Tibial nerve (tissue), 4 donors: ENCODE results near the gene TSPAN17. TPM values are rescaled to one million over a fixed set of nuclear protein-coding genes. Genes with fewer than 3 reads are reported as not detected.
"Not testable (repeated sequence)": the region's sequence is repeated elsewhere in the genome, so short reads cannot be mapped to it uniquely, and the experiment has no call there.

Source experiments
- DNase-seq, 2 donors: peaks; one replicate each; pipeline ENCODE4 v3.0.0-alpha.2; 2019; ENCODE audit warnings: low spot score in 2 of 2
- H3K27ac ChIP-seq, 4 donors: fragments of 200-600 bp; sonication (generic) in 3 of 4; one replicate each; pipeline ENCODE4 v1.5.1; 2017 to 2019; ENCODE audit warnings: mild to moderate bottlenecking in 1 of 4
- H3K27me3 ChIP-seq, 2 donors: fragments of 200-600 bp; sonication (generic) in 1 of 2; one replicate each; pipeline versions ENCODE4 v1.5.1 to v1.6.0; 2017 to 2019
- H3K36me3 ChIP-seq, 3 donors: fragments of 200-600 bp; sonication (generic); one replicate each; pipeline ENCODE4 v1.5.1; 2018 to 2019
- H3K4me1 ChIP-seq, 4 donors: fragments of 200-600 bp; sonication (generic) in 3 of 4; one replicate each; pipeline ENCODE4 v1.5.1; 2017 to 2019
- H3K4me3 ChIP-seq, 4 donors: fragments of 200-600 bp; sonication (generic) in 3 of 4; one replicate each; pipeline ENCODE4 v1.5.1; 2017 to 2019; ENCODE audit warnings: mild to moderate bottlenecking in 1 of 4, moderate library complexity in 1 of 4
- H3K9me3 ChIP-seq, 4 donors: fragments of 200-600 bp; sonication (generic) in 3 of 4; one replicate each; pipeline ENCODE4 v1.5.1; 2017 to 2019
- EP300 ChIP-seq, 2 donors: sonication (generic); formaldehyde crosslinking; IDR thresholded peaks; one replicate each; pipeline ENCODE4 v1.6.1; 2017; ENCODE audit warnings: antibody characterized with exemption in 2 of 2, mild to moderate bottlenecking in 1 of 2
- POLR2A ChIP-seq, 2 donors: fragments of 450-650 bp; IDR thresholded peaks; one replicate each; pipeline ENCODE4 v1.6.1; 2017; ENCODE audit warnings: antibody characterized with exemption in 2 of 2, mild to moderate bottlenecking in 2 of 2, moderate library complexity in 2 of 2
- WGBS, 2 donors: methylation state at CpG; one replicate each; pipeline ENCODE4 v1.1.5; 2018; 5-methylcytosine and 5-hydroxymethylcytosine counted together
- total RNA-seq, 4 donors: library from RNA; depleted of rRNA; stranded (reverse); fragments of >200 nt; gene quantifications; one replicate each; pipeline ENCODE4 v1.1.0, GENCODE V29; 2016
- TF ChIP-seq, protein P1 (sequence below), 5 experiments: fragments of 200-600 bp in 3 of 5; fragments of 450-650 bp in 2 of 5; sonication (generic) in 3 of 5; IDR thresholded peaks; one replicate each; pipeline ENCODE4 v1.5.1; 2016 to 2019; ENCODE audit warnings: antibody characterized with exemption in 5 of 5, mild to moderate bottlenecking in 3 of 5, moderate library complexity in 2 of 5

TSPAN17 gene, protein sequence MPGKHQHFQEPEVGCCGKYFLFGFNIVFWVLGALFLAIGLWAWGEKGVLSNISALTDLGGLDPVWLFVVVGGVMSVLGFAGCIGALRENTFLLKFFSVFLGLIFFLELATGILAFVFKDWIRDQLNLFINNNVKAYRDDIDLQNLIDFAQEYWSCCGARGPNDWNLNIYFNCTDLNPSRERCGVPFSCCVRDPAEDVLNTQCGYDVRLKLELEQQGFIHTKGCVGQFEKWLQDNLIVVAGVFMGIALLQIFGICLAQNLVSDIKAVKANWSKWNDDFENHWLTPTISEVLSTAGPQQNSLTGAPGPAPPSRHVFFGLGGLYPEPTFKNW
- total RNA-seq: 10 to 100 TPM; 11.0 to 25.8 (median 14.3) TPM

DNA sequence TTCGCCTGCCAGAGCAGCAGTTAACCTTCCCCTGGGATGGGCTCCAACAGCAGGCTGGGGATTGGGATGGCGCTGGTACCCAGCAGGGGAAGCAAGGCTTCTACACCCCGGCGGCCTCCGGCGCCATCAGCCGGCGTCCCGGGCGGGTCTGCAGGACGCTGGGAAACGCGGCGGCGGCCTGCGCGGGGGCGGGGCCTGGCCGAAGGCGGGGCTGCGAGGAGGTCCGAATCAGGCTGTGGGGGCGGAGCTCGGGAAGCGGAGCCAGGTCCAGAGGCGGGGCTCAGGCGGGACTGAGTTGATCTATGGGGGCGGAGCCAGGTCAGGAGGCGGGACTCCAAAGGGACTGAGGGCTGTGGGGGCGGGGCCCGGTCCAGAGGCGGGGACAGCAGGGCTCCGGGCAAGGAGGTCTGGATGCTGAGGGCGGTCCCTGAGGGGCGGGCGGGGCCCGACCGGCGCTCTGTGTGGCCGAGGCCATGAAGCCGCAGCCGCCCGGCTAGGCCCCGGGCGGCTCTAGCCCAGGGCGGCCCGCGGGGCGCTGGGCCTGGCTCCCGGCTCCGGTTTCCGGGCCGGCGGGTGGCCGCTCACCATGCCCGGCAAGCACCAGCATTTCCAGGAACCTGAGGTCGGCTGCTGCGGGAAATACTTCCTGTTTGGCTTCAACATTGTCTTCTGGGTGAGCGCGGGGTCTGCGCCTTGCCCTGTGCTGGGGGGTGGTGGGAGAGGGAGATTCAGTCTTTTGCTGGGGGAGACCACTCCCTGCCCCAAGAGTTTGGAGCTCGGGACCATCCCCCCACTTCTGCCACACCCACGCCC, at the start of gene TSPAN17:
Gene TSPAN17 (plus strand): TSS at position 455 of the 813 bp plus-strand sequence. CDS start 132 bp downstream, at position 587.
- Histone ChIP-seq H3K4me1 (peaks cover 0 to 46% (median 15%) of the 10 kb centered on the region in 4 donors), H3K9me3 (no peaks in the 10 kb centered on the region), H3K4me3 (peak within 1 kb of the TSS; percentile 69 to 87 (median 70)), H3K27ac (peak within 1 kb of the TSS; percentile 54 to 89 (median 82)), H3K36me3 (no peaks in the 10 kb centered on the region), H3K27me3 (no peaks in the 10 kb centered on the region)
- peak; percentile 100 for DNase-seq
- TF ChIP-seq, protein P1, sequence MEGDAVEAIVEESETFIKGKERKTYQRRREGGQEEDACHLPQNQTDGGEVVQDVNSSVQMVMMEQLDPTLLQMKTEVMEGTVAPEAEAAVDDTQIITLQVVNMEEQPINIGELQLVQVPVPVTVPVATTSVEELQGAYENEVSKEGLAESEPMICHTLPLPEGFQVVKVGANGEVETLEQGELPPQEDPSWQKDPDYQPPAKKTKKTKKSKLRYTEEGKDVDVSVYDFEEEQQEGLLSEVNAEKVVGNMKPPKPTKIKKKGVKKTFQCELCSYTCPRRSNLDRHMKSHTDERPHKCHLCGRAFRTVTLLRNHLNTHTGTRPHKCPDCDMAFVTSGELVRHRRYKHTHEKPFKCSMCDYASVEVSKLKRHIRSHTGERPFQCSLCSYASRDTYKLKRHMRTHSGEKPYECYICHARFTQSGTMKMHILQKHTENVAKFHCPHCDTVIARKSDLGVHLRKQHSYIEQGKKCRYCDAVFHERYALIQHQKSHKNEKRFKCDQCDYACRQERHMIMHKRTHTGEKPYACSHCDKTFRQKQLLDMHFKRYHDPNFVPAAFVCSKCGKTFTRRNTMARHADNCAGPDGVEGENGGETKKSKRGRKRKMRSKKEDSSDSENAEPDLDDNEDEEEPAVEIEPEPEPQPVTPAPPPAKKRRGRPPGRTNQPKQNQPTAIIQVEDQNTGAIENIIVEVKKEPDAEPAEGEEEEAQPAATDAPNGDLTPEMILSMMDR (IDR thresholded peaks at IDR 0.05): peak in 3 of 5 experiments; percentile 26 to 55 (median 52)
- TF ChIP-seq POLR2A (IDR thresholded peaks at IDR 0.05): peak; percentile 55 to 61
- TF ChIP-seq EP300 (IDR thresholded peaks at IDR 0.05): peak in 1 of 2 donors; percentile 20
- WGBS, 2 donors: 0% methylated on average over 7 to 35 of the region's 63 CpGs

DNA sequence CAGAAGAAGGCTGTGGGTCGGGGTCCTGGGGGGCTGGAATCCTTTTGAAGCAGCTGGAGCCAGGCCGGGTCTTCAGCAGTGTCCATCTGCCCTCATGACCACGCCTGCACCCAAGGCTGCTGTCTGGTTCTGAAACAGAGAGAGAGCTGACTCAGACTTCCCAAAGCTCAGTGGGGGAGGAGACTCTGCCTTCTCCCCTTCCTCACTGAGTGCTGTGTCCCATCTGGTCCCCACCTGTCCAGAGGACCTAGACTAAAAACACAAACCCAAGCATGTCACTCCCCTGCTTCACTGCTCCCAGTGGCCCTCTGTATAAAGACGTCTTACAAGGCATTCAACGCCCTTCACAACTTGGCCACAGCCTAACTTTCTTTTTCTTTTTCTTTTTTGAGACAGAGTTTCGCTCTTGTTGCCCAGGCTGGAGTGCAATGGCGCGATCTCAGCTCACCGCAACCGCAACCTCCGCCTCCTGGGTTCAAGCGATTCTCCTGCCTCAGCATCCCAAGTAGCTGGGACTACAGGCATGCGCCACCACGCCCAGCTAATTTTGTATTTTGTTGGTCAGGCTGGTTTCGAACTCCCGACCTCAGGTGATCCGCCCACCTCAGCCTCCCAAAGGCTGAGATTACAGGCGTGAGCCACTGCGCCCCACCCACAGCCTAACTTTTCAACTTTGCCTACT, 47.4 kb upstream of the TSPAN17 start:
- Histone ChIP-seq H3K4me1 (peaks cover 0 to 10% (median 1%) of the 10 kb centered on the region in 4 donors), H3K27me3 (peaks cover 0 to 32% of the 10 kb centered on the region in 2 donors)
- not testable (repeated sequence) for DNase-seq, H3K27ac ChIP-seq, H3K4me3 ChIP-seq, H3K9me3 ChIP-seq, H3K36me3 ChIP-seq
- WGBS, 2 donors: 92 to 93% methylated on average over 18 to 19 of the region's 19 CpGs

DNA sequence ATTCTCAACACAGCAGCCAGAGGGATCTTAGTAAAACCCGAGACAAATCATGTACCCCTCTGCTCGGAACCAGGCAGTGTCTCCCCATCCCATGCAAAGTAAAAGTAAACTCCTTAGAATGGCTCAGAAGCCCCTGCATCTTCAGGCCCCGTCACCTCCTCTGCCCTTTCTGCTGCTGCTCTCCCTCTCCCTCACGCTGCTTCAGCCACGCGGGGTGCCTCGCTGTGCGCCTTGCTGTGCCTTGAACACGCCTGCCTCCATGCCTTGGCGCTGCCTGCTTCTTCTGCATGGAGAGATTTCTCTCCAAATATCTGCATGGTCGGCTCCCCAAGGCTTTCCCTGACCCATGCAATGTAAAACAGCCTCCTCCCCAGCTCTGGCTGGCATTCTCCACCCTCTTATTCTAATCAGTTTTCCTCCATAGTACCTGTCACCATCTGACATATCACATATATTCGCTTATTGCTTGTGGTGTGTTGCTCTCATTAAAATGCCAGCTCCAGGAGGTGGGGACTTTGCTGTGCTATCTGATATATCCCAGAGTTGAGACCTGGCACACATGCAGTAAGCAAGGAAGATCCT, 45.3 kb upstream of the TSPAN17 start:
- no peak for DNase-seq
- H3K27me3 ChIP-seq: peaks cover 0 to 18% of the 10 kb centered on the region in 2 donors
- H3K9me3 ChIP-seq: no peaks in the 10 kb centered on the region
- TF ChIP-seq EP300 (IDR thresholded peaks at IDR 0.05): no peak
- TF ChIP-seq POLR2A (IDR thresholded peaks at IDR 0.05): no peak
- TF ChIP-seq, protein P1 (IDR thresholded peaks at IDR 0.05): no peak
- no peaks in the 10 kb centered on the region for H3K36me3 ChIP-seq
- no peak overlapping the region for H3K4me3 ChIP-seq
- peaks cover 0 to 5% (median 0%) of the 10 kb centered on the region in 4 donors for H3K4me1 ChIP-seq
- WGBS, 2 donors: 71 to 75% methylated on average over 12 of the region's 12 CpGs
- H3K27ac ChIP-seq: no peak overlapping the region

DNA sequence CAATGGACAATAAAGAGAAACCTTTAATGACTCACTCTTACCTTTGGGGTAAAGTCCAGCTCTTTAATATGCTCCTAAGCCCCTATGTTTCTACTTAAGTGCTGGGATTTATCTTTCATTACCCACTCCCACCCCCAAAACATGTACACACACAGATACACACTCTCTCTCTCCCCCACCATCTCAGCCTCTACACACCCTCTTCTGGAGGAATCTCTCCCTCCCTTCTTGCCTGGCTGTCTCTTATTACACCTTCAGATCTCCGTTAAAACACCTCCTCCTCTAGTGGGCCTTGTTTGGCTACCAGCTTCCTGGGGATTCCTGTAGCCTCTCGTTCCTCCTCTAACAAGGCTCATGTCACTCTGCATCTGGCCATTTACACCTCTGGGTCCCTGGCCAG, 44.2 kb upstream of the TSPAN17 start:
- no peaks in the 10 kb centered on the region for H3K4me1 ChIP-seq
- no peak overlapping the region for H3K27ac ChIP-seq
- WGBS, 2 donors: 26 to 29% methylated on average over 2 of the region's 2 CpGs
- H3K36me3 ChIP-seq: no peaks in the 10 kb centered on the region
- H3K9me3 ChIP-seq: no peaks in the 10 kb centered on the region
- no peak for DNase-seq
- peaks cover 0 to 22% of the 10 kb centered on the region in 2 donors for H3K27me3 ChIP-seq
- TF ChIP-seq POLR2A (IDR thresholded peaks at IDR 0.05): no peak
- no peak overlapping the region for H3K4me3 ChIP-seq

DNA sequence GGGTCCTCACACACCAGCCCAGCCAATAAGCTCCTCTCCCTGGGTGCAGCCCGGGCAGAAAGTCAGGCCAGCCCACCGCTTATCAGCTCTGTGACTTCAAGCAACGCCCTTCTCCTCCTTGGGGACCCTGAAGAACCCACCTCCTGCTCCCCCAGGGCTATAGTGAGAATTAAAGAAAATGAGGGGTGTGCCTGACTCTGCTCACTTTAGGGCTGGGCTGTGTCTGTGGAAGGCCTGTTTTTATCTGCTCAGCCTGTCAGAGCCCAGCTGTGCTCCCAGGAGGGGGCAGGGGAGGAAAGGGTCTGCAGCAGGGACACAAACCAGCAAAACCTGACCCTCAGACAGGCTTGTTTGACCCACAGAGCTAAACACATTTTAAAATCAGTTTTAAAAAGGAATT, 41.3 kb upstream of the TSPAN17 start:
- no peak for DNase-seq
- H3K36me3 ChIP-seq: no peaks in the 10 kb centered on the region
- WGBS, 2 donors: 39 to 50% methylated on average over 2 to 3 of the region's 3 CpGs

More for the DNA sequence above, 41.3 kb upstream of the TSPAN17 start:
- Histone ChIP-seq H3K9me3 (no peaks in the 10 kb centered on the region), H3K27me3 (peaks cover 0 to 40% of the 10 kb centered on the region in 2 donors), H3K27ac (no peak overlapping the region), H3K4me3 (no peak overlapping the region), H3K4me1 (peaks cover 0 to 17% (median 4%) of the 10 kb centered on the region in 4 donors)
- TF ChIP-seq POLR2A (IDR thresholded peaks at IDR 0.05) (no peak), EP300 (IDR thresholded peaks at IDR 0.05) (no peak)
- TF ChIP-seq, protein P1 (IDR thresholded peaks at IDR 0.05): no peak
